HG03432 (cell line): ENCODE measurements around the gene IZUMO4.

Experiments used
- ATAC-seq: cut with Tn5 transposase; IDR thresholded peaks from one replicate; pipeline ENCODE4 v1.9.1; 2021; ENCODE audit warnings: mild to moderate bottlenecking, moderate library complexity; ENCODE audit not compliant: unreplicated experiment

IZUMO4 gene

GRCh38 chr19:2058570-2059421 is 37.9 kb upstream of the IZUMO4 start:
- no peak for ATAC-seq

GRCh38 chr19:2059422-2060201 is 37.1 kb upstream of the IZUMO4 start:
- ATAC-seq, result no peak

- ATAC-seq, result peak; percentile 35
Observed at GRCh38 chr19:2060884-2061494, 35.7 kb upstream of the IZUMO4 start.

DNA sequence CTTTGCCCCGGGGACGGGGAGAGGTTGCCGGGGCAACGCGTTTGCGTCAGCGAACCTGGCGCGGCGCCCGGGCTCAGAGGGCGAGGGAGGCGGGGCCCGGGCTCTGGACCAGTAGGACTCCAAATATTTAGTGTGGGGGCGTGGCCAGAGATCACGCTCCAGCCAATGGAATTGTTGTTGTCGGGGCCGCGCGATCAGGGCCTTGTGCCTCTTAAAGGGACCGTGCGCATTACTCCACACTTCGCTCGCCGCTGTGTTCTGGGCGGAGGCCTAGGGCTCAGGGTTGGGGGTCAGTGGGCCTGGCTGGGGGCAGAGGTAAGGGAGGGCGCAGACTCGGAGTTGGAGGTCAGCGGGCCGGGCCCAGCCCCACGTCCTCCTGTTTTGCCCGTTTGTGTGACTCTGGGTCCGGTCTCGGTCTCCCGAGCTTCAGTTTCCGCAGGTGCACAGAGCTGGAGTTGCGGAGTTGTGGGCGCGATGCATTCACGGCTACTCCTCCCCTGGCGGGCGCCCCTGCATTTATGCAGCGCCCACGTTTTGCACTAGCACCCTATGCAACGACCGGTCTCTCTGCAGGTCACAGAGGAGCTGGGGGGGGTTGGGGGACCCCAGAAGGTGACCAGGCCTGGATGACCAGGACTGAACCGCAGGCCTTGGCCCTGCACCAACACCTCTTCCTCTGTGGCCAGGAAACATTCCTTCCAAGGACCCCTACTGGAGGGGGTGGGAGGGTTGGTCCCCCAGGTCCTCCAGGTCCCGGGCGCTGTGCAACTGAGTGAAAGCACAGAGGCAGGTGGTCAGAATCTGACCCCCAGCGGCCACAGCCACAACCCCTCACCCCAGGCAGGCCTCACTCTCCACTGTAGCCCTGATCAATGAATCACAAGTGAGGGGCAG is 35.0 kb upstream of the IZUMO4 start:
- ATAC-seq, result peak; percentile 77

GRCh38 chr19:2062389-2062729 is 34.4 kb upstream of the IZUMO4 start:
- ATAC-seq, result no peak

DNA sequence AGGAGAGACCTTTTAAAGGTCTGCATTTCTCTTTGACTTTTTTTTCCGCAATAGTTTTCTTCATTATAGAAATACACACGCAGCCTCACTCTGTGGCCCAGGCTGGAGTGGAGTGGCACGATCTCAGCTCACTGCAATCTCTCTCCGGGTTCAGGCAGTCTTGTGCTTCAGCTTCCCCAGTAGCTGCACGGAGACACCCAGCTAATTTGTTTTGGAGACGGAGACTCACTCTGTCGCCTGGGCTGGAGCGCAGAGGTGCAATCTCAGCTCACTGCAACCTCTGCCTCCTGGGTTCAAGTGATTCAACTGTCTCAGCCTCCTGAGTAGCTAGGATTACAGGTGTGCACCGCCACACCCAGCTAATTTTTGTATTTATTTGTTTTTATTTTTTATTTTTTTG is 33.9 kb upstream of the IZUMO4 start:
- ATAC-seq, result no peak

DNA sequence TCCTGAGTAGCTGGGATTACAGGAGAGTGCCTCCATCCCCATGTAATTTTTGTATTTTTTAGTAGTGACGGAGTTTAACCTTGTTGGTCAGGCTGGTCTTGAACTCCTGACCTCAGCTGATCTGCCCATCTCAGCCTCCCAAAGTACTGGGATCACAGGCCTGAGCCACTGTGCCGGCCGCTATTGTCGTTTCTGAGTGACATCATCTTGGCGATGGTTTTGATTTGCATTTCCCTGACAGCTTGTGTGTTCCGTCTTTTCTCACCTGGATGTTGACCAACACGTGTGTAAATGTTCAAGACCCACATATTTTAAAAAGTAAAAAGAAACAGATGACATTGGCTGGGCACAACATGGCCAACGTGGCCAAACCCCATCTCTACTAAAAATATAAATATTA is 32.9 kb upstream of the IZUMO4 start:
- ATAC-seq, result no peak

DNA sequence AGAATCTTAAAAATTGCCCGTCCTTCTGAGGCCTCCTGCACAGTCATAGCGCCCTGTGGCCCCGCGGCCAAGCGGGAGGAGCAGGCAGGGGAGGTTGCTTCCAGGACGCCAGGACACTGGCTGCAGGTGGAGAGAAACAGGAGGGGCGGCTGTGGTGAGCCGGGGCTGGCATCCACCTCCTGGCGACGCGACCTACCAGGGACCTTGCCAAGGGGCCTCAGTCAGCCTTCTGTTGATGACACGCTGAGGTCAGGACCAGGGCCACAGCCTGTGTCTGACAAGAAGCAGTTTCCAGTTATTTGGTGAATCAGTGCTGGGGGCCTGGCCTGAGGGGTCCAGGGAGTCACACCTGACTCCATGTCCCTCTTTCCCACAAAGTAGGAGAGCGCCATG is 32.3 kb upstream of the IZUMO4 start:
- no peak for ATAC-seq

- no peak for ATAC-seq
Observed at GRCh38 chr19:2064788-2065524, 31.8 kb upstream of the IZUMO4 start.

- no peak for ATAC-seq
Observed at GRCh38 chr19:2070436-2070827, 26.3 kb upstream of the IZUMO4 start.

- no peak for ATAC-seq
Observed at GRCh38 chr19:2070986-2071673, 25.6 kb upstream of the IZUMO4 start.

GRCh38 chr19:2072757-2073551 is 23.8 kb upstream of the IZUMO4 start:
- no peak for ATAC-seq

- ATAC-seq, result no peak
Observed at GRCh38 chr19:2076526-2076944, 20.2 kb upstream of the IZUMO4 start.

- no peak for ATAC-seq
Observed at GRCh38 chr19:2077398-2077797, 19.3 kb upstream of the IZUMO4 start.

- ATAC-seq, result no peak
Observed at GRCh38 chr19:2077833-2078619, 18.7 kb upstream of the IZUMO4 start.

GRCh38 chr19:2079076-2079864 is 17.4 kb upstream of the IZUMO4 start:
- ATAC-seq, result no peak

DNA sequence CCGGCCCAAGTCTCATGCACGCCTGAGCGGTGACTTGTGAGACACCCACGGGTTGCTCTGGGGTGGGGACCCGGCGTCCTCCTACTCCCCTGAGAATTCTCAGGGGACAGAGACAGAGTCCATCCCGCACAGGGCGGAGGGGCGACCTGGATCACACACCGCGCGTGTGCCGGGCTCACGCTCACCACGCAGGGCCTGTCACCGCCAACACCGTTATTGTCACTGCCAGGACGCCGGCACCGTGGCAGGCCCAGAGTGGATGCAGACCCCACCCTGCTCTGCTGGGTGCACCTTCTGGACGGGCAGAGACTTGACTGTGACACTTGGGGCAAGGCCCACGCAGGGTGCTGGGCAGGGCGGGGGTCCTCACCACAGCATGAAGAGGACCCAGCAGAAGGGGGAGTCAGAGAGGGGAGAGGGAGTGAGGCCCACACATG is 16.8 kb upstream of the IZUMO4 start:
- no peak for ATAC-seq
